B cell (primary cell): ENCODE measurements around the gene CXCR6. TPM values are rescaled to one million over a fixed set of nuclear protein-coding genes. Genes with fewer than 3 reads are reported as not detected.

Experiments used
- ATAC-seq: fragments of 200-7000 bp; cut with Tn5 transposase; one replicate; pipeline ENCODE4 v1.10.0; 2021; ENCODE audit warnings: low read depth, mild to moderate bottlenecking, moderate number of reproducible peaks, moderate library complexity
- CTCF ChIA-PET: fragments of 350-600 bp; sonication (Branson Sonifier 250); formaldehyde crosslinking; loops from one replicate; lab custom pipeline; 2021; ENCODE audit warnings: antibody characterized with exemption, inconsistent platforms; lab: Charles Lee
- POLR2A ChIA-PET: fragments of 350-600 bp; sonication (Branson Sonifier 250); formaldehyde crosslinking; loops from one replicate; lab custom pipeline; 2021; ENCODE audit warnings: antibody characterized with exemption; lab: Charles Lee
- DNase-seq: peaks from one replicate; pipeline ENCODE4 v3.0.0; 2013
- H2AFZ ChIP-seq: 2 replicates; pipeline ENCODE4 v1.6.1; 2012; ENCODE audit warnings: mild to moderate bottlenecking, low read depth, low read length; ENCODE audit not compliant: insufficient read depth, poor library complexity, severe bottlenecking
- H3K27ac ChIP-seq, 2 donors: 1 replicate in 1 of 2; 2 replicates in 1 of 2; pipeline ENCODE4 v1.5.1; 2012 to 2013; ENCODE audit warnings: low read length in 2 of 2, mild to moderate bottlenecking in 2 of 2, moderate library complexity in 1 of 2
- H3K27me3 ChIP-seq, 4 experiments: fragments of 200-600 bp in 1 of 4; sonication (generic) in 1 of 4; replicated peaks in 1 of 4; 1 replicate in 2 of 4; 2 replicates in 2 of 4; pipeline versions ENCODE4 v1.6.1 to v1.7.0; 2013 to 2016; ENCODE audit warnings: low read length in 3 of 4, mild to moderate bottlenecking in 2 of 4, mixed read lengths in 1 of 4, moderate library complexity in 1 of 4; ENCODE audit not compliant: insufficient read depth in 4 of 4, control insufficient read depth in 3 of 4; ENCODE audit errors: control extremely low read depth in 1 of 4
- H3K36me3 ChIP-seq, 2 experiments: replicated peaks in 1 of 2; 1 replicate in 1 of 2; 2 replicates in 1 of 2; pipeline versions ENCODE4 v1.6.1 to v1.7.1; 2013; ENCODE audit warnings: low read length in 1 of 2; ENCODE audit not compliant: insufficient read depth in 2 of 2, control insufficient read depth in 1 of 2; ENCODE audit errors: control extremely low read depth in 1 of 2, extremely low read depth in 1 of 2
- H3K4me1 ChIP-seq, 2 donors: fragments of 200-600 bp in 1 of 2; sonication (generic) in 1 of 2; 1 replicate in 1 of 2; 2 replicates in 1 of 2; pipeline versions ENCODE4 v1.5.1 to v1.6.1; 2013 to 2017; ENCODE audit warnings: low read length in 2 of 2; ENCODE audit not compliant: control insufficient read depth in 2 of 2, insufficient read depth in 2 of 2
- H3K4me2 ChIP-seq: replicated peaks from 2 replicates; pipeline ENCODE3; 2012; ENCODE audit warnings: mild to moderate bottlenecking, low read depth, low read length; ENCODE audit not compliant: poor library complexity, severe bottlenecking
- H3K4me3 ChIP-seq, 5 experiments: fragments of 200-600 bp in 1 of 5; sonication (generic) in 1 of 5; 1 replicate in 3 of 5; 2 replicates in 2 of 5; pipeline versions ENCODE4 v1.5.1 to v1.7.0; 2011 to 2016; ENCODE audit warnings: low read length in 4 of 5, mild to moderate bottlenecking in 4 of 5, low read depth in 2 of 5, control low read depth in 1 of 5, moderate library complexity in 1 of 5; ENCODE audit not compliant: insufficient read depth in 1 of 5; ENCODE audit errors: control extremely low read depth in 1 of 5, extremely low read depth in 1 of 5
- H3K79me2 ChIP-seq: fragments of 200-600 bp; sonication (generic); one replicate; pipeline ENCODE4 v1.6.0; 2016; ENCODE audit warnings: low read length; ENCODE audit not compliant: control insufficient read depth, insufficient read depth
- H3K9ac ChIP-seq: fragments of 200-600 bp; sonication (generic); 2 replicates; pipeline ENCODE4 v1.6.1; 2017; ENCODE audit warnings: mild to moderate bottlenecking, low read length, moderate library complexity
- H3K9me3 ChIP-seq, 3 donors: one replicate each; pipeline versions ENCODE4 v1.6.1 to v1.7.1; 2013; ENCODE audit warnings: low read length in 2 of 3; ENCODE audit not compliant: control insufficient read depth in 2 of 3, insufficient read depth in 1 of 3; ENCODE audit errors: control extremely low read depth in 1 of 3
- H4K20me1 ChIP-seq: 2 replicates; pipeline ENCODE4 v1.6.0; 2012; ENCODE audit warnings: mild to moderate bottlenecking, low read length; ENCODE audit not compliant: insufficient read depth, control insufficient read depth, poor library complexity, severe bottlenecking
- H3K27ac Mint-ChIP-seq: one replicate; pipeline ENCODE4 v1.8.0; 2021; ENCODE audit warnings: mixed read lengths
- H3K27me3 Mint-ChIP-seq: one replicate; pipeline ENCODE4 v1.8.0; 2021; ENCODE audit warnings: mixed read lengths
- H3K4me1 Mint-ChIP-seq: one replicate; pipeline ENCODE4 v1.8.0; 2021; ENCODE audit warnings: mixed read lengths
- H3K4me3 Mint-ChIP-seq: one replicate; pipeline ENCODE4 v1.8.0; 2021; ENCODE audit warnings: mixed read lengths
- H3K9me3 Mint-ChIP-seq: one replicate; pipeline ENCODE4 v1.8.0; 2022; ENCODE audit warnings: mixed read lengths; ENCODE audit not compliant: insufficient read depth
- EZH2 ChIP-seq: IDR thresholded peaks from 2 replicates; pipeline ENCODE4 v1.6.1; 2012; ENCODE audit warnings: borderline replicate concordance, low read depth, mild to moderate bottlenecking, moderate library complexity, low read length; ENCODE audit not compliant: insufficient read depth, poor library complexity, severe bottlenecking
- WGBS: methylation state at CpG from one replicate; pipeline ENCODE4 v1.1.5; 2013; ENCODE audit warnings: missing lambda C conversion rate; ENCODE audit not compliant: insufficient coverage; 5-methylcytosine and 5-hydroxymethylcytosine counted together
- intact Hi-C: fragments of 100-400 bp; cut with micrococcal nuclease; formaldehyde crosslinking; loops from one replicate; pipeline ENCODE4 v1.10.0; 2022
- polyA plus RNA-seq: library from polyadenylated mRNA; depleted of rRNA; stranded (reverse); fragments of >200 nt; gene quantifications from 2 replicates; pipeline ENCODE4 v1.2.3, GENCODE V29; 2012
- total RNA-seq, 2 donors: library from RNA; stranded (reverse); fragments of 120-200 nt in 1 of 2; gene quantifications; 1 replicate in 1 of 2; 2 replicates in 1 of 2; pipeline versions ENCODE4 v1.2.3 to v1.2.4, GENCODE V29; 2013 to 2022
- TF ChIP-seq, protein P1 (sequence below): fragments of 200-600 bp; IDR thresholded peaks from one replicate; pipeline ENCODE4 v1.8.0; 2022; ENCODE audit warnings: antibody characterized with exemption, mild to moderate bottlenecking

Gene CXCR6
- total and polyA plus RNA-seq, 2 donors (not counting 1 experiment from before 2014, with no cell fraction given) = not detected

DNA sequence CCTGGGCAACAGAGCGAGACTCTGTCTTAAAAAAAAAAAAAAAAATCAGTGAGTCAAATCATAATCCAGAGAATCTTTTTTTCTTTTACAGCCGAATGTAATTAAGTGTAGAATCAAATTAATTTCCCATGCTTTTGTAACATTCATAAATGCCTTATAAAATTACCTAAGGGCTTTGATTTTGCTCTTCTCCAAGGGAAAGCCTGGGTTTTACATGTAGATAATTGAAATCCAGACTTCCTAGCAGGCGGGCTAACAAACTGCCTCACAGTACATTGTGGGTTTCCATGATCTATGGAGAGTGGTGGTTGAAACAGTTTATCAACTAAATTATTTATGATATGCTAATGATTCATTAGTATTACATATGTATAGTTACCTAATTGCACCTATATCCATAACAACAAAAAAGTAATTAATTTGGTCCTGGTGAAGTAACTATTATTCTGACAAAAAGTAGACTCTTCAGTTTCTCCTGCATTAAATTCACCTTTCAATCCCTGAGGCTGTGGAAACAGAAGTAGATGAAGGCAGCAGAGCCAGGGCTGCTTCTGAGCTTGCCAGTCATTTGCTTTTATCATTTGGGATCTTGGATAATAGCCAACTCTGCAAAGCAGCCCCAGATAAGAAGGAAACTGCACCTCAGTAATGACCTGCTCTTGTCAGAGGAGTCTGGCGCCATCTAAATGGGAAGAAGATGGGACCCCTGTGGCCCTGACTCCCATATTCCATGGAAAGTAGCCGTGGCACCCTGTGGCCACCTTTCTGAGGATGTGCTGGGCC is 47.4 kb upstream of the CXCR6 start:
- H3K4me1 Mint-ChIP-seq = peaks cover 40% of the 10 kb centered on the region
- no peak overlapping the region for H3K27ac ChIP-seq
- no peaks in the 10 kb centered on the region for H3K9me3 ChIP-seq
- no peaks in the 10 kb centered on the region for H3K36me3 ChIP-seq
- H3K4me3 ChIP-seq = no peak overlapping the region
- WGBS = 100% methylated on average over 1 of the region's 5 CpGs
- no peaks in the 10 kb centered on the region for H3K9me3 Mint-ChIP-seq
- ChIA-PET CTCF (interaction anchor here (2.0 kb wide), 1 partner anchor 9 kb away, joined by 13 read pairs; no protein-coding TSS in a partner anchor), POLR2A (no interaction called here)
- H3K4me1 ChIP-seq = peaks cover 26 to 28% of the 10 kb centered on the region in 2 donors
- no peak overlapping the region for H3K4me3 Mint-ChIP-seq
- intact Hi-C loops = no loop called here
- H3K9ac ChIP-seq = no peak overlapping the region
- no peaks in the 10 kb centered on the region for H3K27me3 ChIP-seq
- no peak for TF ChIP-seq EZH2
- TF ChIP-seq, protein P1, sequence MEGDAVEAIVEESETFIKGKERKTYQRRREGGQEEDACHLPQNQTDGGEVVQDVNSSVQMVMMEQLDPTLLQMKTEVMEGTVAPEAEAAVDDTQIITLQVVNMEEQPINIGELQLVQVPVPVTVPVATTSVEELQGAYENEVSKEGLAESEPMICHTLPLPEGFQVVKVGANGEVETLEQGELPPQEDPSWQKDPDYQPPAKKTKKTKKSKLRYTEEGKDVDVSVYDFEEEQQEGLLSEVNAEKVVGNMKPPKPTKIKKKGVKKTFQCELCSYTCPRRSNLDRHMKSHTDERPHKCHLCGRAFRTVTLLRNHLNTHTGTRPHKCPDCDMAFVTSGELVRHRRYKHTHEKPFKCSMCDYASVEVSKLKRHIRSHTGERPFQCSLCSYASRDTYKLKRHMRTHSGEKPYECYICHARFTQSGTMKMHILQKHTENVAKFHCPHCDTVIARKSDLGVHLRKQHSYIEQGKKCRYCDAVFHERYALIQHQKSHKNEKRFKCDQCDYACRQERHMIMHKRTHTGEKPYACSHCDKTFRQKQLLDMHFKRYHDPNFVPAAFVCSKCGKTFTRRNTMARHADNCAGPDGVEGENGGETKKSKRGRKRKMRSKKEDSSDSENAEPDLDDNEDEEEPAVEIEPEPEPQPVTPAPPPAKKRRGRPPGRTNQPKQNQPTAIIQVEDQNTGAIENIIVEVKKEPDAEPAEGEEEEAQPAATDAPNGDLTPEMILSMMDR = no peak
- ATAC-seq = no peak
- no peak overlapping the region for H2AFZ ChIP-seq
- H4K20me1 ChIP-seq = no peaks in the 10 kb centered on the region
- DNase-seq = no peak
- H3K27me3 Mint-ChIP-seq = no peaks in the 10 kb centered on the region
- no peak overlapping the region for H3K27ac Mint-ChIP-seq
- no peak overlapping the region for H3K4me2 ChIP-seq
- H3K79me2 ChIP-seq = no peaks in the 10 kb centered on the region

DNA sequence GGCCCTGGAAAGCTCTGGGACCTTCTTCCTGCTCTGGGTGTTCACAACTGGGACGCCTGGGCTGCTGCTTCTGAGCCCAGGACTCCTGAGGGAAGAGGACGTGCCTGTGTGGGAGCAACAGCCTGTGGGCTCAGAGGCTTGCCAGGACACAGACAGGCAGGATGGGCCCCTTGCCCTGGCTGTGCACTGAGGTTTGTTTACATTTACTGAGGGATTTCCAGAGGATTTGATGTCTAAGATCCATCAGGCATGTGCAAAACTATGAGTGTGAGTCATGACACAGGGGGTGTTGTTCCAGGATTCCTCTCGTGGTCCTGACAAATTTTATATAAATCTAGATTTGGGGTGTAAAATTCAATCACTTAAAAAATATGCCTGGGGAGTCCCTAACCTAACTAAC is 46.3 kb upstream of the CXCR6 start:
- H3K27me3 ChIP-seq = no peaks in the 10 kb centered on the region
- ChIA-PET CTCF (no interaction called here), POLR2A (no interaction called here)
- no peaks in the 10 kb centered on the region for H3K9me3 ChIP-seq
- 86% methylated on average over 2 of the region's 3 CpGs for WGBS
- DNase-seq (no peak), ATAC-seq (no peak)
- H3K27me3 Mint-ChIP-seq = no peaks in the 10 kb centered on the region
- H3K4me2 ChIP-seq = no peak overlapping the region
- H3K4me3 Mint-ChIP-seq = no peak overlapping the region
- peaks cover 32% of the 10 kb centered on the region for H3K4me1 Mint-ChIP-seq
- H4K20me1 ChIP-seq = no peaks in the 10 kb centered on the region
- no peak overlapping the region for H3K9ac ChIP-seq
- H3K27ac ChIP-seq = no peak overlapping the region
- intact Hi-C loops = no loop called here
- H3K4me1 ChIP-seq = peaks cover 24 to 26% of the 10 kb centered on the region in 2 donors
- no peak for TF ChIP-seq EZH2
- TF ChIP-seq, protein P1 = no peak
- H3K36me3 ChIP-seq = no peaks in the 10 kb centered on the region
- H3K4me3 ChIP-seq = no peak overlapping the region
- H2AFZ ChIP-seq = no peak overlapping the region
- no peaks in the 10 kb centered on the region for H3K79me2 ChIP-seq
- no peaks in the 10 kb centered on the region for H3K9me3 Mint-ChIP-seq
- H3K27ac Mint-ChIP-seq = no peak overlapping the region
